Measurements from ENCODE around the gene RPE65. TPM values are rescaled to one million over a fixed set of nuclear protein-coding genes. Genes with fewer than 3 reads are reported as not detected.
"Not testable (repeated sequence)": the region's sequence is repeated elsewhere in the genome, so short reads cannot be mapped to it uniquely, and the experiment has no call there.

The RPE65 gene
- total RNA-seq, 4 donors from 2014 or later, result not detected

DNA sequence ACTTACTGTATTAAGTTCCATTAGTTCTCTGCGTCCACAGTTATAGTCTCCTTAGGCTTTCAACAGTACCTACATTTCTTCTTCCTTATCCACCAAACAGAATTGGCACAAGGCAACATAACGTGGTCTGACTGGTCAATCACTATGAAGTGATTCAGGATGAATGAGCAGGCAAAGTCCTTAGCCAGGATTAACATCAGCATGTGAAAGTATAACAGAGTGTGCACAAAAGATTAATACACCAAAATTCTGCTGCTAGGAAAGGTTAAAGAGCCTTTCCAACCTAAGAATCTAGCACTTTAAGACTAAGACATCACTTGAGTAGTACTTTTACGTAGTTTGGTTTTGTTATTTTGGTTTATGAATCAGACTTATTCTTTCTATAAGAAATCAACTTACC is 31.3 kb upstream of the RPE65 start:
- no peak for DNase-seq (ENCODE audit: low spot score in 2 of 2)
- WGBS, 2 donors, result 87 to 88% methylated on average over 3 of the region's 3 CpGs

DNA sequence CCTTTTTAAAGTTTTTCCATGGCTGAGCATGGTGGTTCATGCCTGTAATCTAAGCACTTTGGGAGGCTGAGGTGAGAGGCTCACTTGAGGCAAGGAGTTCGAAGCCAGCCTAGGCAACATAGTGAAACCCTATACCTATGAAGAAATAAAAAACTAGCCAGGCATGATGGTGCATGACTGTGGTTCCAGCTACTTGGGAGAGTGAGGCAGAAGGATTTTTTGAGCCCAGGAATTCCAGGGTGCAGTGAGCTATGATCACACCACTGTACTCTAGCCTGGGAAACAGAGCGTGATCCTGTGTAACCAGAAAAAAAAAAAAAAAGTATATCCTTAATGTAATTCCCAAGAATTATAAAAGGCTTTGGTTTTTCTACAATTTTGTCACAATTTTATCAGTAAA is 29.7 kb upstream of the RPE65 start:
- 99 to 100% methylated on average over 2 of the region's 2 CpGs for WGBS, 2 donors
- no peak overlapping the region for H3K4me3 ChIP-seq
- no peaks in the 10 kb centered on the region for H3K36me3 ChIP-seq
- no peak for DNase-seq (ENCODE audit: low spot score in 2 of 2)
- no peaks in the 10 kb centered on the region for H3K27me3 ChIP-seq
- TF ChIP-seq, protein P1, sequence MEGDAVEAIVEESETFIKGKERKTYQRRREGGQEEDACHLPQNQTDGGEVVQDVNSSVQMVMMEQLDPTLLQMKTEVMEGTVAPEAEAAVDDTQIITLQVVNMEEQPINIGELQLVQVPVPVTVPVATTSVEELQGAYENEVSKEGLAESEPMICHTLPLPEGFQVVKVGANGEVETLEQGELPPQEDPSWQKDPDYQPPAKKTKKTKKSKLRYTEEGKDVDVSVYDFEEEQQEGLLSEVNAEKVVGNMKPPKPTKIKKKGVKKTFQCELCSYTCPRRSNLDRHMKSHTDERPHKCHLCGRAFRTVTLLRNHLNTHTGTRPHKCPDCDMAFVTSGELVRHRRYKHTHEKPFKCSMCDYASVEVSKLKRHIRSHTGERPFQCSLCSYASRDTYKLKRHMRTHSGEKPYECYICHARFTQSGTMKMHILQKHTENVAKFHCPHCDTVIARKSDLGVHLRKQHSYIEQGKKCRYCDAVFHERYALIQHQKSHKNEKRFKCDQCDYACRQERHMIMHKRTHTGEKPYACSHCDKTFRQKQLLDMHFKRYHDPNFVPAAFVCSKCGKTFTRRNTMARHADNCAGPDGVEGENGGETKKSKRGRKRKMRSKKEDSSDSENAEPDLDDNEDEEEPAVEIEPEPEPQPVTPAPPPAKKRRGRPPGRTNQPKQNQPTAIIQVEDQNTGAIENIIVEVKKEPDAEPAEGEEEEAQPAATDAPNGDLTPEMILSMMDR (IDR thresholded peaks at IDR 0.05), result no peak
- TF ChIP-seq EP300 (IDR thresholded peaks at IDR 0.05), result no peak
- no peak overlapping the region for H3K27ac ChIP-seq
- no peaks in the 10 kb centered on the region for H3K9me3 ChIP-seq
- no peaks in the 10 kb centered on the region for H3K4me1 ChIP-seq

More for the DNA sequence above, 31.3 kb upstream of the RPE65 start:
- no peak overlapping the region for H3K27ac ChIP-seq
- H3K4me3 ChIP-seq, result no peak overlapping the region
- no peaks in the 10 kb centered on the region for H3K27me3 ChIP-seq
- H3K4me1 ChIP-seq, result no peaks in the 10 kb centered on the region
- H3K9me3 ChIP-seq, result no peaks in the 10 kb centered on the region
- H3K36me3 ChIP-seq, result no peaks in the 10 kb centered on the region
- TF ChIP-seq POLR2A (IDR thresholded peaks at IDR 0.05) (no peak), EP300 (IDR thresholded peaks at IDR 0.05) (no peak)
- TF ChIP-seq, protein P1 (IDR thresholded peaks at IDR 0.05), result no peak

DNA sequence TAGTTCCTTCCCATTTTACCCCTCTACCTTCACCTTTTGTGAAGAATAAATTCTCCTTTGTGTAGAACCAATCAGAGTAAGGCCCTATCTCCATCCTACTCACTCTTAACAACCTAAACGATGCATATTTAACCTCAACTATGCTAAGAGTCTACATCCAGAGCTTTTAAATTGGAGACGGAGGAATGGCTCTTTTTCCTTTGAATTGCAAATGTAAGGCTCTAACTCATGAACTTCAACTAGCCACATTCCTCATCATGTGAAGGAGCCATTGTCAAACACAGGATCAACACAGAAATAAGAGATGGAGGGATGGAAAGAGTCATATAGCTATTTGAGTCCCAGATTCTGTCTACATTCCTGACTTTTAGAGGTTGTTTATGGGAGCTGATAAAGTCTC is 28.9 kb upstream of the RPE65 start:
- Histone ChIP-seq H3K27me3 (no peaks in the 10 kb centered on the region), H3K4me1 (no peaks in the 10 kb centered on the region), H3K9me3 (no peaks in the 10 kb centered on the region), H3K36me3 (no peaks in the 10 kb centered on the region), H3K4me3 (no peak overlapping the region), H3K27ac (no peak overlapping the region)
- TF ChIP-seq POLR2A (IDR thresholded peaks at IDR 0.05) (no peak), EP300 (IDR thresholded peaks at IDR 0.05) (no peak)
- TF ChIP-seq, protein P1 (IDR thresholded peaks at IDR 0.05), result no peak
- no peak for DNase-seq (ENCODE audit: low spot score in 2 of 2)
- 65 to 74% methylated on average over 2 of the region's 2 CpGs for WGBS, 2 donors

DNA sequence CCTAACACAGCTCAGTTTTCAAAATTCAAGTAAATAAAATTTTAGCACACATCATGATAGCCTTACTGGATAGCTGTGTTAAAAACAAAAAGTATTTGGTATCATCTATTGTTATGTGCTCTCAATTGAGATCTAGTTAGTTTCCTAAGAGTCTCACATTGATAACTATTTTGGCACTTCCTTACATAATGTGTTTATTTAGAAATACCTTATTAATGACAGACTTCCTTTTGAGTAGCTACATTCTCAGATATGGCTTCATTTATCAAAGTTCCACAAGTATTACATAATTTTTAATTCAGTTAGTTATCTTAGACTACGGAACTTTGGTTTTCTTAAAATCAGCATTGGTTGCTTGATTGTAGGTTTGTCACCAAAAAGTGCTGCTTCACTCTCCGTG is 26.9 kb upstream of the RPE65 start:
- H3K9me3 ChIP-seq; H3K27me3 ChIP-seq; H3K36me3 ChIP-seq; H3K4me1 ChIP-seq; H3K4me3 ChIP-seq; DNase-seq (ENCODE audit: low spot score in 2 of 2); H3K27ac ChIP-seq: not testable (repeated sequence)
- WGBS, 2 donors, result 70 to 75% methylated on average over 2 of the region's 2 CpGs

DNA sequence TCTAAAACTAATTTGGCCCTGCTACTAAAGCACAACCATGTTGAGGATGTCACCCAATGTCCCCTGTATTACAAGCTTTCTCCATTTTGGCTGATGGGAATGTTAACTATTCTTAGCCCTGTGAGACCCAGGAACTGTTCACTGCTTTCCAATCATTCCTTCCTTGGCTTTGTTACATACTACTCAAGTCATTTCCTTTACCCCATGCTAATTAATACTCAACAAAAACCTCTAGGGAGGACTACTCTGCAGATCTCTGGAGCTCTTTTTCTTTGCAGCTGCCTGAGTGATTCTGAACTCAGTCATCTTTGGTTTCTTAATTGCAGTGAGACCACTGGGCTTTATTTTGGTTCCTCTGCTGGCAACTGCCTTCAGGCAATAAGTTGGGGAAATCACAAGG is 23.3 kb upstream of the RPE65 start:
- Histone ChIP-seq H3K9me3 (peaks cover 0 to 7% (median 0%) of the 10 kb centered on the region in 4 donors), H3K27me3 (no peaks in the 10 kb centered on the region), H3K4me1 (no peaks in the 10 kb centered on the region), H3K4me3 (no peak overlapping the region), H3K36me3 (no peaks in the 10 kb centered on the region), H3K27ac (no peak overlapping the region)
- no peak for TF ChIP-seq EP300 (IDR thresholded peaks at IDR 0.05)
- TF ChIP-seq POLR2A (IDR thresholded peaks at IDR 0.05), result no peak
- TF ChIP-seq, protein P1 (IDR thresholded peaks at IDR 0.05), result no peak
- DNase-seq (ENCODE audit: low spot score in 2 of 2), result no peak

DNA sequence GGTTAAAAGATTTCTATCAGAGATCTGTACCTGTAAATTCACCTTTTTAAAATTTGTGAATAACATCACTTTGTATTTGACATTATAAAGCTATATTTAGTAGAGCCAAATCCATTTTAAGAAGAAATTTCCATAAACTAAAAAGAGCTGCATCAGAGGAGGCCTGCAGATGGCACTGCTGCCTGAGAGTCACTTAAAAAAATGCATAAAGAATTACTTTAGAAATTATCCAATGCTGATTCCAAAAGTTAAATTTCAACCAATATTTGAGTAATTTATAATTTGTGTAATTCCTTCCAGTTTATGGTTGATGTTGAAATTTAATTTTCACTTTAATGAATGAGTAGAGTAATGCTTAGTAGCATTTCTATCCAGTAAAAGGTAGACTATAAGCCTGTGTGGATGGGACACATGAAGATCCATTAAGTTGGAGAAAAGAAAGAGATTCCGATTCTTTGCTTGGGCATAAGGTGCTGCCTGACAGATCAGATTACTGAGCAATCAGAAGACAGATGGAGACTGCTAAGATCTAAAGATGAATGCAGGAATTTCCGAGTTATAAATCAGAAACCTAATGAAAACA is 20.7 kb upstream of the RPE65 start:
- Histone ChIP-seq H3K27me3 (no peaks in the 10 kb centered on the region), H3K4me1 (no peaks in the 10 kb centered on the region), H3K36me3 (no peaks in the 10 kb centered on the region), H3K27ac (no peak overlapping the region), H3K4me3 (no peak overlapping the region), H3K9me3 (peaks cover 0 to 7% (median 0%) of the 10 kb centered on the region in 4 donors)
- 67 to 83% methylated on average over 2 of the region's 2 CpGs for WGBS, 2 donors
- DNase-seq (ENCODE audit: low spot score in 2 of 2), result no peak
- no peak for TF ChIP-seq POLR2A (IDR thresholded peaks at IDR 0.05)
- TF ChIP-seq EP300 (IDR thresholded peaks at IDR 0.05), result no peak
- TF ChIP-seq, protein P1 (IDR thresholded peaks at IDR 0.05), result peak in 4 of 5 experiments; percentile 29 to 38 (median 33)

All from tibial nerve (tissue), 4 donors.